Endothelial cell of umbilical vein (primary cell): Measurements from ENCODE around the gene TUBB4B. TPM values are rescaled to one million over a fixed set of nuclear protein-coding genes. Genes with fewer than 3 reads are reported as not detected.

Source experiments
- BruUV-seq: library from RNA; stranded (reverse); fragments of 400-500 nt; replicated peaks from 2 replicates; lab custom pipeline; 2021; lab: Mats Ljungman, UMichigan
- CTCF ChIA-PET: fragments of 300-600, 350-600 bp; sonication (Branson Sonifier 250); formaldehyde crosslinking; loops from one replicate; lab custom pipeline; 2021; ENCODE audit warnings: antibody characterized with exemption, inconsistent platforms; lab: Charles Lee
- POLR2A ChIA-PET: fragments of 300-600, 350-600 bp; sonication (Branson Sonifier 250); formaldehyde crosslinking; loops from one replicate; lab custom pipeline; 2021; ENCODE audit warnings: antibody characterized with exemption, inconsistent platforms; lab: Charles Lee
- DNase-seq: peaks from one replicate; pipeline ENCODE4 v3.0.0-alpha.2; 2011; ENCODE audit warnings: low read depth, low spot score
- FAIRE-seq: peaks from 2 replicates; lab custom pipeline; 2011; peaks lifted over from hg19 to GRCh38; lab: Jason Lieb, UNC
- H2AFZ ChIP-seq: 2 replicates; pipeline ENCODE4 v1.6.0; 2012; ENCODE audit warnings: low read depth, low read length, control low read depth, inconsistent platforms
- H3K27ac ChIP-seq: 2 replicates; pipeline ENCODE4 v1.5.1; 2011; ENCODE audit warnings: low read depth, mild to moderate bottlenecking, control low read depth, low read length, moderate library complexity; ENCODE audit not compliant: insufficient read depth
- H3K27me3 ChIP-seq, 2 experiments: 2 replicates each; pipeline versions ENCODE4 v1.6.0 to v1.6.1; 2011; ENCODE audit warnings: low read length in 2 of 2, mixed read lengths in 1 of 2; ENCODE audit not compliant: control insufficient read depth in 2 of 2, insufficient read depth in 2 of 2
- H3K36me3 ChIP-seq, 2 experiments: 2 replicates in 1 of 2; 3 replicates in 1 of 2; pipeline ENCODE4 v1.5.1; 2011; ENCODE audit warnings: low read length in 2 of 2, mild to moderate bottlenecking in 1 of 2, moderate library complexity in 1 of 2; ENCODE audit not compliant: control insufficient read depth in 2 of 2, insufficient read depth in 2 of 2; ENCODE audit errors: extremely low read depth in 1 of 2
- H3K4me1 ChIP-seq: 3 replicates; pipeline ENCODE4 v1.5.1; 2011; ENCODE audit warnings: mild to moderate bottlenecking, low read length; ENCODE audit not compliant: control insufficient read depth, insufficient read depth; ENCODE audit errors: extremely low read depth
- H3K4me2 ChIP-seq: 2 replicates; pipeline ENCODE4 v1.6.1; 2011; ENCODE audit warnings: low read length, control low read depth, mixed read lengths; ENCODE audit not compliant: insufficient read depth
- H3K4me3 ChIP-seq, 3 experiments: fragments of 200-600 bp in 1 of 3; sonication (generic), shearing (Covaris generic) in 1 of 3; replicated peaks in 1 of 3; 2 replicates each; pipeline ENCODE4 v1.5.1; 2011 to 2016; ENCODE audit warnings: control low read depth in 3 of 3, low read length in 3 of 3, mild to moderate bottlenecking in 2 of 3, inconsistent platforms in 1 of 3, low read depth in 1 of 3, moderate library complexity in 1 of 3; ENCODE audit not compliant: insufficient read depth in 1 of 3
- H3K79me2 ChIP-seq: 2 replicates; pipeline ENCODE4 v1.6.0; 2012; ENCODE audit warnings: low read length, inconsistent platforms; ENCODE audit not compliant: control insufficient read depth, insufficient read depth
- H3K9ac ChIP-seq: replicated peaks from 2 replicates; pipeline ENCODE3; 2011; ENCODE audit warnings: low read length, control low read depth; ENCODE audit not compliant: insufficient read depth; ENCODE audit errors: extremely low read depth
- H3K9me1 ChIP-seq: replicated peaks from 3 replicates; pipeline ENCODE4 v1.6.0; 2011; ENCODE audit warnings: mild to moderate bottlenecking, low read length; ENCODE audit not compliant: control insufficient read depth, insufficient read depth; ENCODE audit errors: extremely low read depth
- H3K9me3 ChIP-seq: replicated peaks from 2 replicates; pipeline ENCODE4 v1.5.1; 2012; ENCODE audit warnings: low read length, inconsistent platforms; ENCODE audit not compliant: control insufficient read depth, insufficient read depth
- H4K20me1 ChIP-seq: replicated peaks from 2 replicates; pipeline ENCODE3; 2011; ENCODE audit warnings: mild to moderate bottlenecking, low read length; ENCODE audit not compliant: control insufficient read depth, insufficient read depth; ENCODE audit errors: extremely low read depth
- CTCF ChIP-seq, 2 donors: IDR thresholded peaks; 1 replicate in 1 of 2; 2 replicates in 1 of 2; pipeline ENCODE4 v1.5.1; 2011; ENCODE audit warnings: low read length in 2 of 2, mild to moderate bottlenecking in 2 of 2, moderate library complexity in 2 of 2, control low read depth in 1 of 2, inconsistent platforms in 1 of 2, low read depth in 1 of 2; ENCODE audit not compliant: insufficient read depth in 1 of 2; ENCODE audit errors: extremely low read depth in 1 of 2
- EZH2 ChIP-seq: IDR thresholded peaks from 2 replicates; pipeline ENCODE4 v1.6.1; 2012; ENCODE audit warnings: borderline replicate concordance, low read depth, mild to moderate bottlenecking, moderate library complexity, low read length, inconsistent platforms; ENCODE audit not compliant: severe bottlenecking
- FOS ChIP-seq: IDR thresholded peaks from 2 replicates; pipeline ENCODE4 v1.6.1; 2011; ENCODE audit warnings: mild to moderate bottlenecking, low read length, moderate library complexity, borderline replicate concordance; ENCODE audit not compliant: insufficient read depth
- GATA2 ChIP-seq: IDR thresholded peaks from 2 replicates; pipeline ENCODE4 v1.7.0; 2011; ENCODE audit warnings: low read depth, mild to moderate bottlenecking, moderate library complexity, mixed read lengths, low read length; ENCODE audit not compliant: insufficient read length, insufficient read depth
- JUN ChIP-seq: IDR thresholded peaks from 2 replicates; pipeline ENCODE4 v1.6.1; 2011; ENCODE audit warnings: borderline replicate concordance, low read depth; ENCODE audit not compliant: insufficient read length, insufficient read depth
- MAX ChIP-seq: IDR thresholded peaks from 2 replicates; pipeline ENCODE4 v1.6.1; 2011; ENCODE audit not compliant: insufficient read depth, insufficient read length
- MYC ChIP-seq: IDR thresholded peaks from one replicate; pipeline ENCODE4 v1.6.1; 2011; ENCODE audit warnings: mild to moderate bottlenecking, low read depth, low read length
- POLR2A ChIP-seq: IDR thresholded peaks from 2 replicates; pipeline ENCODE4 v1.6.1; 2012; ENCODE audit warnings: low read depth, mild to moderate bottlenecking, control low read depth, low read length
- POLR2AphosphoS5 ChIP-seq: IDR thresholded peaks from 2 replicates; pipeline ENCODE4 v1.6.1; 2012; ENCODE audit warnings: low read depth, mild to moderate bottlenecking, control low read depth, low read length, moderate library complexity; ENCODE audit not compliant: insufficient read depth
- dilution Hi-C: fragments of 300-500 bp; cut with MboI; formaldehyde crosslinking; loops from one replicate; pipeline ENCODE4 v1.15.0; 2019; ENCODE audit warnings: low sequenced_read_pairs; ENCODE audit not compliant: extremely low pct_ligation_motif_present
- intact Hi-C: fragments of 100-400 bp; cut with micrococcal nuclease; formaldehyde crosslinking; loops from one replicate; pipeline ENCODE4 v1.10.0; 2022
- polyA plus RNA-seq, 4 experiments: library from polyadenylated mRNA; depleted of rRNA in 3 of 4; stranded (reverse) in 3 of 4; unstranded in 1 of 4; fragments of >200 nt; gene quantifications; 2 replicates each; pipeline versions ENCODE4 v1.2.1 to v1.2.3, GENCODE V29; 2011 to 2012; ENCODE audit warnings: missing spikeins in 1 of 4
- total RNA-seq: library from RNA; stranded (reverse); gene quantifications from 2 replicates; pipeline ENCODE4 v1.2.3, GENCODE V29; 2021

TUBB4B gene
- total and polyA plus RNA-seq, 2 donors (not counting 3 experiments of a cell fraction or from before 2014, with no cell fraction given) = 418 to 558 TPM

- peaks cover 6% of the 10 kb centered on the region for H3K4me1 ChIP-seq
- H4K20me1 ChIP-seq = no peaks in the 10 kb centered on the region
- H3K9ac ChIP-seq = no peak overlapping the region
- H2AFZ ChIP-seq = no peak overlapping the region
- ChIA-PET POLR2A (no interaction called here), CTCF (interaction anchor here (0.6 to 1.6 kb wide), 2 partner anchors 11 to 25 kb away, joined by 3 to 9 read pairs; no protein-coding TSS in a partner anchor)
- no peaks in the 10 kb centered on the region for H3K9me3 ChIP-seq
- H3K4me2 ChIP-seq = no peak overlapping the region
- H3K4me3 ChIP-seq = no peak overlapping the region
- DNase-seq = no peak
- dilution Hi-C loops = no loop called here
- TF ChIP-seq MYC = no peak
- no peak for TF ChIP-seq CTCF (IDR thresholded peaks at IDR 0.05; ENCODE audit: extremely low read depth in 1 of 2, insufficient read depth in 1 of 2, low read depth in 1 of 2, low read length in 2 of 2)
- TF ChIP-seq POLR2A = no peak
- no peak for TF ChIP-seq JUN
- TF ChIP-seq EZH2 = no peak
- no peak for TF ChIP-seq FOS
- no peak for TF ChIP-seq GATA2
- no peak for TF ChIP-seq POLR2AphosphoS5
- no peak for TF ChIP-seq MAX
- intact Hi-C loops = no loop called here
- no peaks in the 10 kb centered on the region for H3K9me1 ChIP-seq
- peaks cover 7% of the 10 kb centered on the region for H3K79me2 ChIP-seq
- H3K36me3 ChIP-seq = peaks cover 2 to 11% of the 10 kb centered on the region in 2 experiments
- H3K27ac ChIP-seq = no peak overlapping the region
- FAIRE-seq = no peak
- H3K27me3 ChIP-seq = no peaks in the 10 kb centered on the region
- no TSS peak for BruUV-seq
Measured at GRCh38 chr9:137247916-137248175, 6.8 kb downstream of the TUBB4B start.
